DOHH2 (cell line): ENCODE results near the gene PLET1.

ENCODE experiments used
- H3F3A ChIP-seq: fragments of 200-600 bp; sonication (generic), shearing (Covaris generic); 2 replicates; pipeline ENCODE4 v1.6.0; 2016; ENCODE audit warnings: antibody characterized with exemption, mild to moderate bottlenecking; ENCODE audit not compliant: control insufficient read depth, insufficient read depth
- H3K27ac ChIP-seq: fragments of 200-600 bp; sonication (generic); 2 replicates; pipeline ENCODE4 v1.5.1; 2014; ENCODE audit warnings: low read depth, mild to moderate bottlenecking, low read length, moderate library complexity
- H3K27me3 ChIP-seq: fragments of 200-600 bp; sonication (generic); 2 replicates; pipeline ENCODE4 v1.6.1; 2014; ENCODE audit warnings: mild to moderate bottlenecking, low read length, mixed read lengths; ENCODE audit not compliant: control insufficient read depth
- H3K36me3 ChIP-seq: fragments of 200-600 bp; sonication (generic); 2 replicates; pipeline ENCODE4 v1.6.1; 2014; ENCODE audit warnings: mild to moderate bottlenecking, low read length, moderate library complexity, mixed read lengths; ENCODE audit not compliant: control insufficient read depth
- H3K4me1 ChIP-seq: fragments of 200-600 bp; sonication (generic); 2 replicates; pipeline ENCODE4 v1.6.1; 2014; ENCODE audit warnings: mild to moderate bottlenecking, low read length, mixed read lengths; ENCODE audit not compliant: control insufficient read depth
- H3K4me2 ChIP-seq: fragments of 200-600 bp; sonication (generic); 2 replicates; pipeline ENCODE4 v1.6.0; 2014; ENCODE audit warnings: mild to moderate bottlenecking, low read length, moderate library complexity
- H3K4me3 ChIP-seq: fragments of 200-600 bp; sonication (generic); 2 replicates; pipeline ENCODE4 v1.5.1; 2014; ENCODE audit warnings: mild to moderate bottlenecking, low read length, mixed read lengths
- H3K79me2 ChIP-seq: fragments of 200-600 bp; sonication (generic); 2 replicates; pipeline ENCODE4 v1.6.1; 2014; ENCODE audit warnings: mild to moderate bottlenecking, low read length, mixed read lengths; ENCODE audit not compliant: control insufficient read depth
- H3K9me2 ChIP-seq: fragments of 200-600 bp; sonication (generic); replicated peaks from 2 replicates; pipeline ENCODE4 v1.6.1; 2014; ENCODE audit warnings: mild to moderate bottlenecking, low read length, mixed read lengths; ENCODE audit not compliant: control insufficient read depth
- H3K9me3 ChIP-seq: fragments of 200-600 bp; sonication (generic); 2 replicates; pipeline ENCODE4 v1.6.1; 2014; ENCODE audit warnings: antibody characterized with exemption, low read length, mixed read lengths; ENCODE audit not compliant: control insufficient read depth, insufficient read depth
- H4K20me1 ChIP-seq: fragments of 200-600 bp; sonication (generic); 2 replicates; pipeline ENCODE4 v1.6.0; 2014; ENCODE audit warnings: low read depth, mild to moderate bottlenecking, antibody characterized with exemption, low read length, moderate library complexity; ENCODE audit not compliant: control insufficient read depth, insufficient read depth
- CTCF ChIP-seq: fragments of 200-600 bp; sonication (generic); IDR thresholded peaks from one replicate; pipeline ENCODE4 v1.5.1; 2014; ENCODE audit warnings: antibody characterized with exemption, mild to moderate bottlenecking, low read depth, low read length; ENCODE audit not compliant: poor library complexity, severe bottlenecking
- EZH2phosphoT487 ChIP-seq: fragments of 200-600 bp; sonication (generic); IDR thresholded peaks from 2 replicates; pipeline ENCODE4 v1.6.1; 2017; ENCODE audit warnings: borderline replicate concordance, mild to moderate bottlenecking, antibody characterized with exemption, low read length, moderate library complexity, mixed read lengths

The PLET1 gene

GRCh38 chr11:112265659-112266409 is 5.2 kb upstream of the PLET1 start:
- H3K27ac ChIP-seq = no peak overlapping the region
- no peaks in the 10 kb centered on the region for H3F3A ChIP-seq
- H3K4me2 ChIP-seq = no peak overlapping the region
- no peaks in the 10 kb centered on the region for H3K36me3 ChIP-seq
- no peak for TF ChIP-seq CTCF
- no peak for TF ChIP-seq EZH2phosphoT487
- H3K27me3 ChIP-seq = no peaks in the 10 kb centered on the region
- no peak overlapping the region for H3K4me3 ChIP-seq
- H3K9me3 ChIP-seq = no peaks in the 10 kb centered on the region
- no peaks in the 10 kb centered on the region for H4K20me1 ChIP-seq
- H3K79me2 ChIP-seq = no peaks in the 10 kb centered on the region
- H3K4me1 ChIP-seq = no peaks in the 10 kb centered on the region
- H3K9me2 ChIP-seq = no peaks in the 10 kb centered on the region

- H3K27me3 ChIP-seq = no peaks in the 10 kb centered on the region
- no peaks in the 10 kb centered on the region for H3K79me2 ChIP-seq
- no peak overlapping the region for H3K4me3 ChIP-seq
- no peaks in the 10 kb centered on the region for H3K4me1 ChIP-seq
- H3F3A ChIP-seq = no peaks in the 10 kb centered on the region
- H4K20me1 ChIP-seq = no peaks in the 10 kb centered on the region
- H3K4me2 ChIP-seq = no peak overlapping the region
- H3K27ac ChIP-seq = no peak overlapping the region
- TF ChIP-seq EZH2phosphoT487 (no peak), CTCF (no peak)
- no peaks in the 10 kb centered on the region for H3K9me2 ChIP-seq
- no peaks in the 10 kb centered on the region for H3K9me3 ChIP-seq
- H3K36me3 ChIP-seq = no peaks in the 10 kb centered on the region
Measured at GRCh38 chr11:112255067-112255720, 5.5 kb downstream of the PLET1 start.

GRCh38 chr11:112253605-112254242 is 6.9 kb downstream of the PLET1 start:
- no peaks in the 10 kb centered on the region for H3K9me3 ChIP-seq
- H4K20me1 ChIP-seq = no peaks in the 10 kb centered on the region
- H3F3A ChIP-seq = no peaks in the 10 kb centered on the region
- H3K4me1 ChIP-seq = no peaks in the 10 kb centered on the region
- no peak overlapping the region for H3K4me2 ChIP-seq
- TF ChIP-seq EZH2phosphoT487 (no peak), CTCF (no peak)
- no peak overlapping the region for H3K4me3 ChIP-seq
- H3K9me2 ChIP-seq = no peaks in the 10 kb centered on the region
- no peaks in the 10 kb centered on the region for H3K79me2 ChIP-seq
- H3K27ac ChIP-seq = no peak overlapping the region
- no peaks in the 10 kb centered on the region for H3K36me3 ChIP-seq
- H3K27me3 ChIP-seq = no peaks in the 10 kb centered on the region
